ENCODE measurements around the gene ACSF3.

Gene ACSF3

DNA sequence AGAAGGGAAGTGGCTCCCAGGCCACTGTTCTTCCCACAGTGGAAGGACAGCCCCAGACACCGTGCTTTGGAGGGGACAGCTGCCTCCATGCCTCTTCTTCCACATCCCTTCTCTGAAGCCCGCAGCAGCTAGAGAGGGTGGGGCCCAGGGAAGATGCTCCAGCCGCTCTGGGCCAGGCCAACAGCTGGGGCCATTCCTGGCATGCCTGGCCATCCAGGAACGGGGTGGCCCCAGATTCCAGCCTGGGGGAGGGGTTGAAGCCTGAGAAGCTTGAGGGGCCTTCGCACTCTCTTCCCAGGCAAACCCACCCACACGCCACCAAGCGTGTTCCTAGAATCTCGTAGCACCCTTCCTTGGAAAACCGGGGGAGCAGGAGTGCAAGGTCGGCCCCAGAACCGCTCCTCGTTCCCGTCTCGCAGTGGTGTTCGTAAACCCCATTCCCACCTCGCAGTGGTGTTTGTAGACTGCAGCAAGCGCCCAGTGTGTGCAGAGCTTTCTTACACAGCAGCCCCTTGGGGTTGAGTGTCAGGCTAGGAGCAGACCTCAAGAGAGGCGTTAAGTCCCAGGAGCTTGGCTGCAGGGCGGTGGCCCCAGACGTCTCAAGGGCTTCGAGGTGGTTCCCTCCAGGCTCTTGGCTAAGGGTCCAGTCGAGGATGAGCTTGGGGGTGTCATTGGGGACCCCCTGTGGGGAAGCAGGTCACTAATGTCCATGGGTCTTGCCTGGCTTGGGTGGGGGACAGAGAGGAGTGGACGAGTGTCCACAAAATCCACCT, 80.6 kb downstream of the ACSF3 start:
- TF ChIP-seq POLR2A (IDR thresholded peaks at IDR 0.05; ENCODE audit: extremely low read depth, insufficient read length), result no peak
- no peak for TF ChIP-seq MYC (IDR thresholded peaks at IDR 0.05; ENCODE audit: low read depth, low read length)
- TF ChIP-seq, protein P1, sequence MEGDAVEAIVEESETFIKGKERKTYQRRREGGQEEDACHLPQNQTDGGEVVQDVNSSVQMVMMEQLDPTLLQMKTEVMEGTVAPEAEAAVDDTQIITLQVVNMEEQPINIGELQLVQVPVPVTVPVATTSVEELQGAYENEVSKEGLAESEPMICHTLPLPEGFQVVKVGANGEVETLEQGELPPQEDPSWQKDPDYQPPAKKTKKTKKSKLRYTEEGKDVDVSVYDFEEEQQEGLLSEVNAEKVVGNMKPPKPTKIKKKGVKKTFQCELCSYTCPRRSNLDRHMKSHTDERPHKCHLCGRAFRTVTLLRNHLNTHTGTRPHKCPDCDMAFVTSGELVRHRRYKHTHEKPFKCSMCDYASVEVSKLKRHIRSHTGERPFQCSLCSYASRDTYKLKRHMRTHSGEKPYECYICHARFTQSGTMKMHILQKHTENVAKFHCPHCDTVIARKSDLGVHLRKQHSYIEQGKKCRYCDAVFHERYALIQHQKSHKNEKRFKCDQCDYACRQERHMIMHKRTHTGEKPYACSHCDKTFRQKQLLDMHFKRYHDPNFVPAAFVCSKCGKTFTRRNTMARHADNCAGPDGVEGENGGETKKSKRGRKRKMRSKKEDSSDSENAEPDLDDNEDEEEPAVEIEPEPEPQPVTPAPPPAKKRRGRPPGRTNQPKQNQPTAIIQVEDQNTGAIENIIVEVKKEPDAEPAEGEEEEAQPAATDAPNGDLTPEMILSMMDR (IDR thresholded peaks at IDR 0.05; ENCODE audit: low read depth, low read length), result no peak
- TF ChIP-seq, protein P2, sequence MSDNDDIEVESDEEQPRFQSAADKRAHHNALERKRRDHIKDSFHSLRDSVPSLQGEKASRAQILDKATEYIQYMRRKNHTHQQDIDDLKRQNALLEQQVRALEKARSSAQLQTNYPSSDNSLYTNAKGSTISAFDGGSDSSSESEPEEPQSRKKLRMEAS (IDR thresholded peaks at IDR 0.05; ENCODE audit: low read depth, low read length), result no peak
- peak; percentile 56 for DNase-seq (ENCODE audit: low read depth)
- no peak overlapping the region for H3K4me3 ChIP-seq (ENCODE audit: low read depth, low read length)

DNA sequence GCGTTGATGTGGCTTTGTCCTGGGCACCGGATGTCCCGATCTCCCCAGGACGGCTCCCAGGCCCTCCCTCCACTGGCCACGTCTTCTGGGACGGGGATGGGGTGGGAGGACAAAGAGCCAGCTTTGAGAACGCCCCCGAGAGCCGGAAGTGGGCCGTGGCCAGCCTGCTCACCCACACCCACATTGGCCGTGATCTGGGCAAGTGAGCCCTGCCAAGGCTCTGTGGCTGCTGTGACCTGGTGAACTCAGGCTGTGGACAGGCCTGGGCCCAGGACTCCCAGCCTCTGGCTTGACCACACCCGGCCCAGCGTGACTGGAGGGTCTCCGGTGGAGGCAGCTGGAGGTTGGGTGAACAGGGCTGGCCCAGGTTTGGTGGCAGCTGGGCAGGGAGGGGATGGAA, 81.2 kb downstream of the ACSF3 start:
- TF ChIP-seq, protein P1 (IDR thresholded peaks at IDR 0.05; ENCODE audit: low read depth, low read length), result no peak
- no peak for TF ChIP-seq MYC (IDR thresholded peaks at IDR 0.05; ENCODE audit: low read depth, low read length)
- TF ChIP-seq, protein P2 (IDR thresholded peaks at IDR 0.05; ENCODE audit: low read depth, low read length), result no peak
- TF ChIP-seq POLR2A (IDR thresholded peaks at IDR 0.05; ENCODE audit: extremely low read depth, insufficient read length), result no peak
- no peak for DNase-seq (ENCODE audit: low read depth)
- H3K4me3 ChIP-seq (ENCODE audit: low read depth, low read length), result no peak overlapping the region

DNA sequence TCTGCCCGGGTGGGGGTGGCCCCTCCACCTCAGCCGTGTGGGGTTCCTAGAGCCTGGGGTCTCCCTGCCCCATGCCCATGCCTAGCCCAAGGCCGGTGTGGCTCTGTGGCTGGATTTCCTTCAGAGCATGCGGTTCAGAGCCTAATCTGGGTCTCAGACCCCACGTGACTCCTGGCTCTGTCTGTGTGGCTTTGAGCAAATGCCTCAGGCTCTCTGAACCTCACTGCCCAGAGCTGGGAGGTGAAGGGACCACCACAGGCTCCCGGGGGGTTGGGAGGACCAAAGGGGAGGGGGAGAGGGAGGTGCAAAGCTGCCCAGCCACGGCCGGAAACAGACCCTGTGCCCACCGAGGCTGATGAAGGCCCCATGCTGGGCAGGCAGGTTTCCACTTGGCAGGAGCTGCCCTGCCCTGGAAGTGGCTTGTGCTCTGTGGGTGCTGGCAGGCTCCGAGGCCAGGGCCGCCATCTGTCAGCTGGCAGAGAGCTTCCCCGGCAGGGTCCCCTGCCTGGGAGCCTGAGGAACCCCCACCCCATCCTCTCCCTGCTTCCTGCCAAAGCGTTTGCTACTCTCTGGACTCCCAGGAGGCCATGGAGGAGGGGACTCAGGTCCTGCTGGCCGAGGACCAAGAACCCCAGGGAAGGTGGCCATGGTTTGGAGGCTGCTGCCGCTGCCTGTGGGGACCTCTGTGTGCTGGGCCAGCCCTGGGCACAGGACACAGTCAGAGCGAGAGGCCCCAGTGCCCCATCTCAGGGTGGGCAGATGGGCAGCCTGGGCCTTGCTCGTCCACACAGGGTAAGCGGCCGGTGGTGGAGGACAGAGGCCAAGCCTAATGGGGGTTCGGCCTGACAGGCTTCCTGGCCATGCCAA, 81.9 kb downstream of the ACSF3 start:
- TF ChIP-seq, protein P1 (IDR thresholded peaks at IDR 0.05; ENCODE audit: low read depth, low read length), result no peak
- TF ChIP-seq, protein P2 (IDR thresholded peaks at IDR 0.05; ENCODE audit: low read depth, low read length), result no peak
- TF ChIP-seq MYC (IDR thresholded peaks at IDR 0.05; ENCODE audit: low read depth, low read length) (no peak), POLR2A (IDR thresholded peaks at IDR 0.05; ENCODE audit: extremely low read depth, insufficient read length) (no peak)
- DNase-seq (ENCODE audit: low read depth), result no peak
- H3K4me3 ChIP-seq (ENCODE audit: low read depth, low read length), result no peak overlapping the region

DNA sequence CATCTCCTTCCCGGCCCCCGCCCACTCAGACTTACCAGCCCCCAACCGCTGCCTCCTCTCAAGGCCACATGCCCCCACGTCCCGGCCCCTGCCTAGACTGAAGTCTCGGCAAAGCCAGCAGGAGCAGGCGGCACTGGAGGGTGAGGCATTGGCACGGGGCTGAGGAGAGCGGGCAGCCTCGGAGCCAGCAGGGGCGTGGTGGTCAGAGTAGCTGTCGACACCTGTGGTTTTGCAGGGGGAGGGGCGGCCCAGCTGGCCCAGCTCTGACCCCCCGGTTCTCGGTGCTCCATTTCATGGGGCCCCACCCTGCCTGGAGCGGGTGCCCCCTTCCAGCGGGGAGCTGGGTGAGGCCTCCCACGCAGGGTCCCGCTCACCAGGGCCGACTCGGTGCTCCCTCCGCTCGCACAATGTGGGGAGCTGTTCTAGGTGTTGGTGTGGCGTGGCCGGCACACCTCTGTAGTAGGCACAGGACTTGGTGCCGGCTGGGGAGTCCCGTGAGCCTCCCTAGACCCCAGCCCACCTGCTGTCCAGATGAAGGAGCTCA, 82.6 kb downstream of the ACSF3 start:
- no peak overlapping the region for H3K4me3 ChIP-seq (ENCODE audit: low read depth, low read length)
- DNase-seq (ENCODE audit: low read depth), result no peak

DNA sequence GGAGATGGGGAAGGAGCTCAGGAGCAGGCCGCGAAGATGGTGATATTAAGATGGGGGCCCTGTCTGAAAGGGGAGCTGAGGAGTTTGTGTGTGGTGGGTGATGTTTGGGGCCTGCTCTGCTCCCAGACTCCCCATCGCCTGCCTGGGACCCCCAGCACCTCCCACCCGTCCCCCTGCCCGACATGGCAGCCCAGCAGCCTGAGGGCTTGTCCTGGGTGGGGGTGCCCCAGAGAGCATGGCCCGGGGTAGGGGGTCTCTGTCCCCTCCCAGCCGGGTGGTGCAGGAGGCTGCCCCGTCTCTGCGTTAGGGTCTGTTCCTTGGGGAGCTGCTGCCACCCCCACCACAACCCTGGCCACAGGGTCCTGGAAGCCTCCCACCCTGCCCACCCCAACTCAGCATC, 83.1 kb downstream of the ACSF3 start:
- H3K4me3 ChIP-seq (ENCODE audit: low read depth, low read length), result no peak overlapping the region
- TF ChIP-seq POLR2A (IDR thresholded peaks at IDR 0.05; ENCODE audit: extremely low read depth, insufficient read length) (no peak), MYC (IDR thresholded peaks at IDR 0.05; ENCODE audit: low read depth, low read length) (no peak)
- TF ChIP-seq, protein P2 (IDR thresholded peaks at IDR 0.05; ENCODE audit: low read depth, low read length), result no peak
- TF ChIP-seq, protein P1 (IDR thresholded peaks at IDR 0.05; ENCODE audit: low read depth, low read length), result no peak

More for the DNA sequence above, 82.6 kb downstream of the ACSF3 start:
- no peak for TF ChIP-seq MYC (IDR thresholded peaks at IDR 0.05; ENCODE audit: low read depth, low read length)
- TF ChIP-seq, protein P2 (IDR thresholded peaks at IDR 0.05; ENCODE audit: low read depth, low read length), result no peak
- TF ChIP-seq, protein P1 (IDR thresholded peaks at IDR 0.05; ENCODE audit: low read depth, low read length), result no peak
- TF ChIP-seq POLR2A (IDR thresholded peaks at IDR 0.05; ENCODE audit: extremely low read depth, insufficient read length), result no peak

More for the DNA sequence above, 83.1 kb downstream of the ACSF3 start:
- DNase-seq (ENCODE audit: low read depth), result no peak
